Ovary (tissue), 3 donors: ENCODE measurements around the gene DRAP1.

Experiments used
- EP300 ChIP-seq: sonication (generic); formaldehyde crosslinking; IDR thresholded peaks from one replicate; pipeline ENCODE4 v1.6.1; 2017; ENCODE audit warnings: antibody characterized with exemption
- TF ChIP-seq, protein P1 (sequence below), 3 donors: fragments of 450-650 bp in 2 of 3; fragments of 200-600 bp in 1 of 3; IDR thresholded peaks; one replicate each; pipeline versions ENCODE4 v1.5.1 to v1.8.0; 2016 to 2022; ENCODE audit warnings: antibody characterized with exemption in 3 of 3, mild to moderate bottlenecking in 1 of 3
- donor health status: DM: no; HTN: no; CAD: no.

DNA sequence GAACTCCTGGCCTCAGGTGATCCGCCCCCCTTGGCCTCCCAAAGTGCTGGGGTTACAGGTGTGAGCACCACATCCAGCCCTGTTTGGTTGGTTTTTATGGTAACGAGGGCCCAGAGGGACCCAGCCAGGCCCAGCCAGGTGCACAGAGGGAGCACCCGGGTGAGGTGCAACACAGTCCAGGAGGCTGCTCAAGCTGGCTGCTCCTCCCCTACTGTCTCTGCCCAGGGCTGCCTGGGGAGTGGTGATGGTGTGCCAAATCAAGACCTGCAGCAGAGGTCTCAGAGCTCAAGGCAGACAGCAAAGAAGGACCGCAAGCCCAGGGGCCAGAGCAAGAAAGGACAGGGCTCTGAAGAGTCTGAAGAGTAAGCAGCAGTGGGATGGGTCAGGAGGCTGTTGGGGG lies 27.4 kb downstream of the DRAP1 start:
- TF ChIP-seq, protein P1, sequence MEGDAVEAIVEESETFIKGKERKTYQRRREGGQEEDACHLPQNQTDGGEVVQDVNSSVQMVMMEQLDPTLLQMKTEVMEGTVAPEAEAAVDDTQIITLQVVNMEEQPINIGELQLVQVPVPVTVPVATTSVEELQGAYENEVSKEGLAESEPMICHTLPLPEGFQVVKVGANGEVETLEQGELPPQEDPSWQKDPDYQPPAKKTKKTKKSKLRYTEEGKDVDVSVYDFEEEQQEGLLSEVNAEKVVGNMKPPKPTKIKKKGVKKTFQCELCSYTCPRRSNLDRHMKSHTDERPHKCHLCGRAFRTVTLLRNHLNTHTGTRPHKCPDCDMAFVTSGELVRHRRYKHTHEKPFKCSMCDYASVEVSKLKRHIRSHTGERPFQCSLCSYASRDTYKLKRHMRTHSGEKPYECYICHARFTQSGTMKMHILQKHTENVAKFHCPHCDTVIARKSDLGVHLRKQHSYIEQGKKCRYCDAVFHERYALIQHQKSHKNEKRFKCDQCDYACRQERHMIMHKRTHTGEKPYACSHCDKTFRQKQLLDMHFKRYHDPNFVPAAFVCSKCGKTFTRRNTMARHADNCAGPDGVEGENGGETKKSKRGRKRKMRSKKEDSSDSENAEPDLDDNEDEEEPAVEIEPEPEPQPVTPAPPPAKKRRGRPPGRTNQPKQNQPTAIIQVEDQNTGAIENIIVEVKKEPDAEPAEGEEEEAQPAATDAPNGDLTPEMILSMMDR (IDR thresholded peaks at IDR 0.05) = no peak
- no peak for TF ChIP-seq EP300
